Astrocyte of the spinal cord (primary cell): ENCODE data around the gene STKLD1.

ENCODE experiments used
- DNase-seq: peaks from one replicate; pipeline ENCODE4 v3.0.0; 2011; ENCODE audit warnings: low read depth, low spot score
- H3K4me3 ChIP-seq: 2 replicates; pipeline ENCODE4 v1.5.1; 2011; ENCODE audit warnings: low read depth, mild to moderate bottlenecking, low read length, moderate library complexity
- in situ Hi-C: cut with HindIII; loops from 2 replicates; pipeline ENCODE4 v1.10.0; 2017; ENCODE audit warnings: low sequenced_read_pairs
- TF ChIP-seq, protein P1 (sequence below): IDR thresholded peaks from 2 replicates; pipeline ENCODE4 v1.5.1; 2012; ENCODE audit warnings: low read depth, mild to moderate bottlenecking, low read length, inconsistent platforms

The STKLD1 gene

GRCh38 chr9:133355881-133356357, 20.2 kb upstream of the STKLD1 start:
- TF ChIP-seq, protein P1, sequence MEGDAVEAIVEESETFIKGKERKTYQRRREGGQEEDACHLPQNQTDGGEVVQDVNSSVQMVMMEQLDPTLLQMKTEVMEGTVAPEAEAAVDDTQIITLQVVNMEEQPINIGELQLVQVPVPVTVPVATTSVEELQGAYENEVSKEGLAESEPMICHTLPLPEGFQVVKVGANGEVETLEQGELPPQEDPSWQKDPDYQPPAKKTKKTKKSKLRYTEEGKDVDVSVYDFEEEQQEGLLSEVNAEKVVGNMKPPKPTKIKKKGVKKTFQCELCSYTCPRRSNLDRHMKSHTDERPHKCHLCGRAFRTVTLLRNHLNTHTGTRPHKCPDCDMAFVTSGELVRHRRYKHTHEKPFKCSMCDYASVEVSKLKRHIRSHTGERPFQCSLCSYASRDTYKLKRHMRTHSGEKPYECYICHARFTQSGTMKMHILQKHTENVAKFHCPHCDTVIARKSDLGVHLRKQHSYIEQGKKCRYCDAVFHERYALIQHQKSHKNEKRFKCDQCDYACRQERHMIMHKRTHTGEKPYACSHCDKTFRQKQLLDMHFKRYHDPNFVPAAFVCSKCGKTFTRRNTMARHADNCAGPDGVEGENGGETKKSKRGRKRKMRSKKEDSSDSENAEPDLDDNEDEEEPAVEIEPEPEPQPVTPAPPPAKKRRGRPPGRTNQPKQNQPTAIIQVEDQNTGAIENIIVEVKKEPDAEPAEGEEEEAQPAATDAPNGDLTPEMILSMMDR: peak; percentile 15
- no peak for DNase-seq
- in situ Hi-C loops: no loop called here
- peak overlapping the region; percentile 81 for H3K4me3 ChIP-seq

DNA sequence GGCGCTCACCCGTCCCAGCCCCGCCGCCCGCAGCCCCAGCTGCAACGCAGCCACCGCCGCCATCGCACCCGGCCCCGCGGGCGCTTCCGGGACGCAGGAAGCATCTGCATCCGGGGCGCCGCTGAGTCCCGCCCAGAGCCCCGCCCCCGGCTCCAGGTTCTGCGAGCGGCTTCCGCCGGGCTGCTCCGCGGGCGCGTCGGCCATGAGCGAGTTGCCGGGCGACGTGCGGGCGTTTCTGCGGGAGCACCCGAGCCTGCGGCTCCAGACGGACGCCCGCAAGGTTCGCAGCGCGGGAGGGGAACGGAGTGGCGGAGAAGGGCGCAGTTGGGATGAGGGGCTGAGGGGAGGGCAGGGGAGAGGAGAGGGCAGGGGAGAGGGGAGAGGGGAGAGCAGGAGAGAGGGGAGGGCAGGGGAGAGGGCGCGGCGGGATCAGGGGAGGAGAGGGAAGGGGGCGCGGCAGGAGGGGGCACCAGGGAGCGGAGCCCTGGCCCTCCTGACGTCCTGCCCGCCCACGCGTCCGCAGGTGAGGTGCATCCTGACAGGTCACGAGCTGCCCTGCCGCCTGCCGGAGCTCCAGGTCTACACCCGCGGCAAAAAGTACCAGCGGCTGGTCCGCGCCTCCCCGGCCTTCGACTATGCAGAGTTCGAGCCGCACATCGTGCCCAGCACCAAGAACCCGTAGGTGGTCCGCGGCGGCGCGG, 19.6 kb upstream of the STKLD1 start, which contains the start of the genes SURF1 and SURF2:
SURF1 (minus strand) TSS at position 97 of the 701 bp plus-strand sequence; CDS start at position 63, 34 bp downstream.
SURF2 (plus strand) TSS at position 160 of the 701 bp plus-strand sequence; CDS start at position 203, 43 bp downstream.
- peak; percentile 76 for DNase-seq
- TF ChIP-seq, protein P1: peak; percentile 12
- in situ Hi-C loops: no loop called here
- peak within 1 kb of the TSS; percentile 81 for H3K4me3 ChIP-seq

DNA sequence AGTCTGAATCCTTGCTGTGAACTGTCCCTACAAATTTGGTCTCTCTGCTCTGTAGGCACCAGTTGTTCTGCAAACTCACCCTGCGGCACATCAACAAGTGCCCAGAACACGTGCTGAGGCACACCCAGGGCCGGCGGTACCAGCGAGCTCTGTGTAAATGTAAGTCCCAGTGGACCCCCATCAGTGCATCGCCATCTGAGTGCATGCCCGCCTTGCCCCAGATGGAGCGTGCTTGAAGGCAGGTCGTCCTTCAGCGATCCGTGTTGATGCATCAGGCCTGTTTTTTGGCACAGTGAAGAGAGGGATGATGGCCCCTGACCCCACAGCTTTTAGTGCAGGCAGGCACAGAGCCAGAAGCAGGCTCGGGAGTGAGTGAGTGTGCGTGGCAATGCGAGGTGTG, 18.5 kb upstream of the STKLD1 start:
- in situ Hi-C loops: no loop called here
- TF ChIP-seq, protein P1: no peak

GRCh38 chr9:133359399-133360175, 16.6 kb upstream of the STKLD1 start:
- TF ChIP-seq, protein P1: peak; percentile 30
- in situ Hi-C loops: no loop called here
- H3K4me3 ChIP-seq: no peak overlapping the region
- no peak for DNase-seq

More for the DNA sequence above, 18.5 kb upstream of the STKLD1 start:
- no peak overlapping the region for H3K4me3 ChIP-seq
- no peak for DNase-seq

- no peak for DNase-seq
- TF ChIP-seq, protein P1: no peak
- H3K4me3 ChIP-seq: no peak overlapping the region
- in situ Hi-C loops: no loop called here
Observed at GRCh38 chr9:133360400-133361393, 15.5 kb upstream of the STKLD1 start.
